ENCODE data around the gene CCSER1. TPM values are rescaled to one million over a fixed set of nuclear protein-coding genes. Genes with fewer than 3 reads are reported as not detected.
"Not testable (repeated sequence)": the region's sequence is repeated elsewhere in the genome, so short reads cannot be mapped to it uniquely, and the experiment has no call there.

The CCSER1 gene
- total and polyA plus RNA-seq, 2 donors (not counting 1 experiment from before 2014, with no cell fraction given), result under 0.01 TPM; not detected in 1

- H3K9me3 ChIP-seq (ENCODE audit: control insufficient read depth, insufficient read depth, low read depth, low read length), result no peaks in the 10 kb centered on the region
- H3K9ac ChIP-seq (ENCODE audit: insufficient read depth, low read length), result no peak overlapping the region
- no peak overlapping the region for H3K4me2 ChIP-seq (ENCODE audit: extremely low read depth, insufficient read depth, low read length)
- no peaks in the 10 kb centered on the region for H3K36me3 ChIP-seq (ENCODE audit: control insufficient read depth, insufficient read depth, low read length)
- no peaks in the 10 kb centered on the region for H3K4me1 ChIP-seq (ENCODE audit: control insufficient read depth, extremely low read depth, insufficient read depth, low read length)
- H3K79me2 ChIP-seq (ENCODE audit: control insufficient read depth, insufficient read depth, low read length), result no peaks in the 10 kb centered on the region
- no peak overlapping the region for H3K4me3 ChIP-seq (replicated peaks in 1 of 4; ENCODE audit: control extremely low read depth in 1 of 4, insufficient read depth in 1 of 4, low read depth in 3 of 4, low read length in 4 of 4)
- peak; percentile 51 to 77 for DNase-seq (ENCODE audit: low read depth in 2 of 2)
- no peaks in the 10 kb centered on the region for H4K20me1 ChIP-seq (ENCODE audit: control insufficient read depth, extremely low read depth, insufficient read depth, low read length)
- no peak for TF ChIP-seq CTCF (conservative IDR thresholded peaks at IDR 0.05 in 1 of 2, IDR thresholded peaks at IDR 0.05 in 1 of 2; ENCODE audit: low read depth in 1 of 2, low read length in 2 of 2)
- no peaks in the 10 kb centered on the region for H3K27me3 ChIP-seq (ENCODE audit: control insufficient read depth, insufficient read depth, low read length)
- no peak overlapping the region for H3K27ac ChIP-seq (ENCODE audit: insufficient read depth, low read length)
- H2AFZ ChIP-seq (ENCODE audit: low read length), result no peak overlapping the region
These were observed 1198.3 kb downstream of the CCSER1 start for GRCh38 chr4:91325495-91325894.

- H2AFZ ChIP-seq (ENCODE audit: low read length); H3K4me2 ChIP-seq (ENCODE audit: extremely low read depth, insufficient read depth, low read length); DNase-seq (ENCODE audit: low read depth in 2 of 2); H3K9me3 ChIP-seq (ENCODE audit: control insufficient read depth, insufficient read depth, low read depth, low read length); H3K9ac ChIP-seq (ENCODE audit: insufficient read depth, low read length); H3K79me2 ChIP-seq (ENCODE audit: control insufficient read depth, insufficient read depth, low read length); H3K4me3 ChIP-seq (replicated peaks in 1 of 4; ENCODE audit: control extremely low read depth in 1 of 4, insufficient read depth in 1 of 4, low read depth in 3 of 4, low read length in 4 of 4); H3K27ac ChIP-seq (ENCODE audit: insufficient read depth, low read length); H3K36me3 ChIP-seq (ENCODE audit: control insufficient read depth, insufficient read depth, low read length); H3K27me3 ChIP-seq (ENCODE audit: control insufficient read depth, insufficient read depth, low read length); H4K20me1 ChIP-seq (ENCODE audit: control insufficient read depth, extremely low read depth, insufficient read depth, low read length); H3K4me1 ChIP-seq (ENCODE audit: control insufficient read depth, extremely low read depth, insufficient read depth, low read length): not testable (repeated sequence)
These were observed 1199.0 kb downstream of the CCSER1 start for GRCh38 chr4:91326167-91326566.

GRCh38 chr4:91330555-91331137 lies 1203.5 kb downstream of the CCSER1 start:
- H3K4me2 ChIP-seq (ENCODE audit: extremely low read depth, insufficient read depth, low read length), result no peak overlapping the region
- no peaks in the 10 kb centered on the region for H3K36me3 ChIP-seq (ENCODE audit: control insufficient read depth, insufficient read depth, low read length)
- no peaks in the 10 kb centered on the region for H3K27me3 ChIP-seq (ENCODE audit: control insufficient read depth, insufficient read depth, low read length)
- no peak for TF ChIP-seq EZH2 (IDR thresholded peaks at IDR 0.05; ENCODE audit: low read length, missing control alignments)
- TF ChIP-seq CTCF (conservative IDR thresholded peaks at IDR 0.05 in 1 of 2, IDR thresholded peaks at IDR 0.05 in 1 of 2; ENCODE audit: low read depth in 1 of 2, low read length in 2 of 2), result no peak
- no peaks in the 10 kb centered on the region for H3K79me2 ChIP-seq (ENCODE audit: control insufficient read depth, insufficient read depth, low read length)
- no peaks in the 10 kb centered on the region for H3K4me1 ChIP-seq (ENCODE audit: control insufficient read depth, extremely low read depth, insufficient read depth, low read length)
- no peak overlapping the region for H3K4me3 ChIP-seq (replicated peaks in 1 of 4; ENCODE audit: control extremely low read depth in 1 of 4, insufficient read depth in 1 of 4, low read depth in 3 of 4, low read length in 4 of 4)
- no peak overlapping the region for H2AFZ ChIP-seq (ENCODE audit: low read length)
- H4K20me1 ChIP-seq (ENCODE audit: control insufficient read depth, extremely low read depth, insufficient read depth, low read length), result no peaks in the 10 kb centered on the region
- H3K27ac ChIP-seq (ENCODE audit: insufficient read depth, low read length), result no peak overlapping the region
- H3K9ac ChIP-seq (ENCODE audit: insufficient read depth, low read length), result no peak overlapping the region
- no peaks in the 10 kb centered on the region for H3K9me3 ChIP-seq (ENCODE audit: control insufficient read depth, insufficient read depth, low read depth, low read length)
- peak in 1 of 2 donors; percentile 36 for DNase-seq (ENCODE audit: low read depth in 2 of 2)

All from fibroblast of lung (primary cell).